Gastroesophageal sphincter (tissue), 3 donors: Measurements from ENCODE around the gene TOMM40.

ENCODE experiments used
- CTCF ChIP-seq, 4 experiments: fragments of 200-600 bp in 2 of 4; fragments of 450-650 bp in 2 of 4; sonication (generic) in 1 of 4; IDR thresholded peaks; one replicate each; pipeline ENCODE4 v1.5.1; 2017 to 2019; ENCODE audit warnings: antibody characterized with exemption in 4 of 4, mild to moderate bottlenecking in 2 of 4, moderate library complexity in 2 of 4
- POLR2A ChIP-seq, 2 donors: fragments of 450-650 bp; IDR thresholded peaks; one replicate each; pipeline ENCODE4 v1.6.1; 2017; ENCODE audit warnings: antibody characterized with exemption in 2 of 2, mild to moderate bottlenecking in 2 of 2, moderate library complexity in 1 of 2
- POLR2AphosphoS5 ChIP-seq: sonication (generic); formaldehyde crosslinking; IDR thresholded peaks from one replicate; pipeline ENCODE4 v1.6.1; 2017; ENCODE audit warnings: antibody characterized with exemption

DNA sequence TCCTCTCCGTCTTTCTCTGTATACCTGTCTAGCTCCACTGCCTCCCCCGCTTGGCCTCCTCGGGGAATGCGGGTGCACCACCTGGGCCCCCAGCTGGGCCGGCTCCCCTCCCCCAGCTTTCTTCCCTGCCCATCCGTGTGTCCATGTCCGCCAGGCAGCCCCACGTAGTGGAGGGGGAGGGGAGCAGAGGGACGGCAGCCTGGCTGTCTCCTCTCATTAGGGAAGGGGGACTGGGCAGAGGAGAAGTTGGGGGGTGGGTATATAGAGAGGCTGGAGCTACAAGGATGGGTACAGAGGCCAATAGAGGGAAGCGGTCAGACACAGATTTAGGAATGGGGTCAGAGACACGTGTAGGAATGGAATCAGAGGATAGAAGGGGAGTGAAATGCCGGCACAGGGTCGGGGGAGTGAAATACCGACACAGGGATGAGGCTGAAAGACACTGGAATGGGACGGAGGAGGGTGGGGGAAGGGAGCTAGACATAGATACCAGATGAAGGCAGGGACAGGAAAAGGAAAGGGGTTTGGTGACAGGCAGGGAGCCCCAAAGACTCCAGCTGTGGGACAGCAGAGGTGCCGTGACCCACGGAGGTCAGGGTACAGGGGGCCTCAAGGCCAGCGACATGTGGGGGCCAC is 42.1 kb upstream of the TOMM40 start:
- TF ChIP-seq CTCF (IDR thresholded peaks at IDR 0.05): no peak
- TF ChIP-seq POLR2A (IDR thresholded peaks at IDR 0.05): no peak
- TF ChIP-seq POLR2AphosphoS5: no peak
